ENCODE data around the gene PDE6B. TPM values are rescaled to one million over a fixed set of nuclear protein-coding genes. Genes with fewer than 3 reads are reported as not detected.

Gene PDE6B
- total and polyA plus RNA-seq, 2 of the 13 experiments (the other 11 are each of a cell fraction or from before 2014, with no cell fraction given): 0.38 to 0.40 TPM

GRCh38 chr4:577499-578450 is 47.6 kb upstream of the PDE6B start (continued):
- TF ChIP-seq PRDM15 (CRISPR knock-in tag; IDR thresholded peaks at IDR 0.05): no peak
- no peak for TF ChIP-seq MEIS1 (CRISPR knock-in tag; IDR thresholded peaks at IDR 0.05; ENCODE audit: borderline replicate concordance)
- no peak for TF ChIP-seq NPAS2 (CRISPR knock-in tag; IDR thresholded peaks at IDR 0.05; ENCODE audit: borderline replicate concordance)
- TF ChIP-seq ETV5 (CRISPR knock-in tag; IDR thresholded peaks at IDR 0.05; ENCODE audit: borderline replicate concordance): 0 out of 2 replicates have a peak, but pooled peaks have one; percentile 15
- peak; percentile 63; the same call in 1 of the 2 replicates for TF ChIP-seq ZNF800 (CRISPR knock-in tag; IDR thresholded peaks at IDR 0.05)
- no peak for TF ChIP-seq ADNP (CRISPR knock-in tag; IDR thresholded peaks at IDR 0.05)
- TF ChIP-seq CENPX (CRISPR knock-in tag; IDR thresholded peaks at IDR 0.05): no peak
- no peak for TF ChIP-seq ZNF550 (CRISPR knock-in tag; IDR thresholded peaks at IDR 0.05; ENCODE audit: borderline replicate concordance)
- no peak for TF ChIP-seq HOXA5 (CRISPR knock-in tag; IDR thresholded peaks at IDR 0.05)
- TF ChIP-seq KAT2B (IDR thresholded peaks at IDR 0.05; ENCODE audit: borderline replicate concordance, low read depth, low read length): no peak
- no peak for TF ChIP-seq PHF8 (CRISPR knock-in tag; IDR thresholded peaks at IDR 0.05)
- no peak for TF ChIP-seq ARNTL (CRISPR knock-in tag; IDR thresholded peaks at IDR 0.05)
- TF ChIP-seq BCL3 (CRISPR knock-in tag; IDR thresholded peaks at IDR 0.05): no peak
- TF ChIP-seq ZMAT5 (CRISPR knock-in tag; IDR thresholded peaks at IDR 0.05; ENCODE audit: borderline replicate concordance, low read depth): no peak
